GM12872 (cell line): ENCODE data around the gene SRPK2.

Source experiments
- TF ChIP-seq, protein P1 (sequence below): IDR thresholded peaks from 3 replicates; pipeline ENCODE4 v1.5.1; 2011; ENCODE audit warnings: low read depth, mild to moderate bottlenecking, low read length, moderate library complexity; ENCODE audit not compliant: insufficient read depth

SRPK2 gene

DNA sequence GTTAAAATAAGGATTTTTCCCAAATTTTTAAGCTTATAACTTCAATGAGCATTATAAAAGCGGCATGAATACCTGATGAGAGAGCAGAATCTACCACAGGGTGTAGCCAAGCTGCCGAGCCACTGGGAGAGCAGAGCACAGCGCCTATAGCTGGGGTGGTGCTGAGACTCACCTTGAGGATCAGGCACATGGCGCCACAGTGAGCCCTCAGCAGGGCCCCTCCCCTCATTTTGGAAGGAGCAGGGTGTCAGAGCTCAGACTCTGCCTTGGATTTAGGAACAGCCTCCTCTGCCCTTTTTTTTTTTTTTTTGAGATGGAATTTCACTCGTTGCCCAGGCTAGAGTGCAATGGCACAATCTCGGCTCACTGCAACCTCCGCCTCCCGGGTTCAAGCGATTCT, 118.6 kb downstream of the SRPK2 start:
- TF ChIP-seq, protein P1, sequence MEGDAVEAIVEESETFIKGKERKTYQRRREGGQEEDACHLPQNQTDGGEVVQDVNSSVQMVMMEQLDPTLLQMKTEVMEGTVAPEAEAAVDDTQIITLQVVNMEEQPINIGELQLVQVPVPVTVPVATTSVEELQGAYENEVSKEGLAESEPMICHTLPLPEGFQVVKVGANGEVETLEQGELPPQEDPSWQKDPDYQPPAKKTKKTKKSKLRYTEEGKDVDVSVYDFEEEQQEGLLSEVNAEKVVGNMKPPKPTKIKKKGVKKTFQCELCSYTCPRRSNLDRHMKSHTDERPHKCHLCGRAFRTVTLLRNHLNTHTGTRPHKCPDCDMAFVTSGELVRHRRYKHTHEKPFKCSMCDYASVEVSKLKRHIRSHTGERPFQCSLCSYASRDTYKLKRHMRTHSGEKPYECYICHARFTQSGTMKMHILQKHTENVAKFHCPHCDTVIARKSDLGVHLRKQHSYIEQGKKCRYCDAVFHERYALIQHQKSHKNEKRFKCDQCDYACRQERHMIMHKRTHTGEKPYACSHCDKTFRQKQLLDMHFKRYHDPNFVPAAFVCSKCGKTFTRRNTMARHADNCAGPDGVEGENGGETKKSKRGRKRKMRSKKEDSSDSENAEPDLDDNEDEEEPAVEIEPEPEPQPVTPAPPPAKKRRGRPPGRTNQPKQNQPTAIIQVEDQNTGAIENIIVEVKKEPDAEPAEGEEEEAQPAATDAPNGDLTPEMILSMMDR, result no peak

DNA sequence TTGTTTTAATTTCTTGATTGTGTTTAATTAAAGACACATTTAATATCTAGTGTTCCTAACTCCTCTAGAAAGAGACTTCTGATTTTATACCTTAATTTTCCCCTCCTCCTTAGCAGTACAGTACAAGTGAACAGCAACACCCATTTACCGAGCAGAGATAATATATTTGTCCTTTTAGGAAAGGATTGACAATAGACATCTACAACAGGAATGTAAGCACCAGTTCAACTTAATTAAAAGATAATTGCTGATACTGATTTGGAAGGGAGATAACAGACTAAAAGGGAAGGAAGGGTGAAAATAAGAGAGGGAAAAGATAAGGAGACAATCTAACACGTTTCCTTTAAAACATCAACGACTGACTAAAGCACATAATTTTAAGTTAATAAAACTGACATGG, 119.3 kb downstream of the SRPK2 start:
- TF ChIP-seq, protein P1, result no peak

DNA sequence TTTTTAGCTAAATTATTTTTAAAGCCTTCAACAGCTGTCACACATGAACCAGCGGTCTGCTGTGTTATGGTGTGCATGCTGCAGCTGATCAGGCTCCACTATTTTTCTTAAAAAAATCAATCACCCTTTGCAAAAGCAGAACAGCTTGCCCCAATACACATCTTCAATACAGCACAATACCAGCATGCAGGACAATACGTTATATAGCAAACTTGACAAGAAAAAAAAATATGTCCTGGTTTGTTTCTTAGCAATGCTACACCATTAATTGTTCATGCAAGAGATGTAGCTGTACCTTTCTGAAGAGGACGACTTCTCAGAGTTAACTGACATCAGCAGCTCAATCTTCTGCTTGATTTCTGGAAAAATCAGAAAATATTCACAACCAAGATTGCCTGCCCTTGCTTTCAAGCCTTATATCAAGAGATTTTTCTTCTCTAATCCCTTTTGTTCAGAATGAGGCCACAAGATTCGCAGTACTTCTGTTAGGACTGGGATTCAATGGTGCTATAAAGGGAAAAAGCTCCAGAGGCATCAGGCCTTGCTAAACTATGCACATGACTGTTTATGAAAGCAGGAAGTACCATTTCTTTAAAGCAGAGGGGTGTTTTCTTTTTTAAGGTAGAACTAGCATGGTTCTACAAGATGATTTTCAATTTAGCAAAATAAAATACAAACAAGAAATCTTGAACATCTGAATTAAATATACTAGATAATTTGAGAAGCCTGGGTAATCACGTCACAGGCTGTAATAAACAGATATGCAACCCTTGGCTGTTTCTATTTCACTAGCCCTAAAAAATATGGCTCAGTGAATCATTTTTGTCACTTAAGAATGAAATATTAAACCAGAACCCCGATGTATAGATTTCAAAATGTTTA, 120.0 kb downstream of the SRPK2 start:
- TF ChIP-seq, protein P1, result no peak

DNA sequence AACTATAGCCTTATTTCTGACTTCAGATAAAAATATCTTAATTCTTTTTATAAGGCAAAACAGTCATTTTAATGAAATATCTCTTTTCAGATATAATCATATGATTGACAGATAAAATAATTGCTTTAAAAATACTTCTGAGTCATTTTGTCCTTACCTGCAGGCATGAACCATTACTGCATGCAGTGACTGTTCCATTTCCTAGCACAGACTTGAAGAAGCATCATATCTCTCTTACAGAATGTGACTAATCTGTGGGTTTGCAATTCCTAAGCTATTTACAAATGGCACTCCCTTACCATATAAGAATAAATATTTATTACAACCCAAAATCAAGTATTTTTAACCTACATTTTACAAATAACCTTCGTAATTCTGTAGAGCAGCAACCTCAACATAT, 120.7 kb downstream of the SRPK2 start:
- TF ChIP-seq, protein P1, result no peak; the same call in 2 of the 3 replicates

DNA sequence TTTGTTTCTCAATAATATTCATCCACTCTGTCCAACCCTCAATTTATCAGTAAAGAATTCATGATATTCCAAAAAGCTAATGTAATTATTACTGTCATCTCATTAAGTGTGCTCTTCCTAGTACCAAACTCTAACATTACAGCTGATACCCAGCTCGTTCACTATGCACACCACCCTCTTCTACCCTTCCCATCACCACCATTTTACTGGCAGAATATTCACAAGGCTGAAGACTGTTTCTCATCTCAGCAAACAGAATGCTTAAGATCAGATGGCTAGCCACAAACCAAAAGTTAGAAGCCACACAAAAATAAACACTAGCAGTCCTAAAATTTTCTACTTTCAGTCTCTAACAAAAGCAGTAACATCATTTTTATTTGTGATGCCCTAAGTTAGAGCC, 121.5 kb downstream of the SRPK2 start:
- TF ChIP-seq, protein P1, result no peak

DNA sequence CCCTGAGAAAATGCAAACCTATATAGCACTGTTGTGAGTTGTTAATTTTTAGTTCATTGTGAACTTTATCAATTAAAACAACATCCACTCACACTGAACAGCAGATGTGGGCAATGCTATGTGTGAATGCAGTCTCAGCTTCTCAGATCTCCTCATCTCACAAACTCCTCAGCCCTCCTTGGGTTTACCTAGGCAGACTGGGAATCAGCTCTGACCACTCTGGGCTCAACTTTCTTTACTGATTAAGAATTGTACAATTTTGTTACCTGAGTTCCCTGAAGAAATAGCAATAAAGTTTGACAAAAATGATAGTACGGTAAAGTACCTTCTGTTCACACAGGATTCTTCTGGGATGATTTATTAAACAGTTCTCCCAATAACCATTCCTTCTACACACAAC, 124.0 kb downstream of the SRPK2 start:
- TF ChIP-seq, protein P1, result no peak

DNA sequence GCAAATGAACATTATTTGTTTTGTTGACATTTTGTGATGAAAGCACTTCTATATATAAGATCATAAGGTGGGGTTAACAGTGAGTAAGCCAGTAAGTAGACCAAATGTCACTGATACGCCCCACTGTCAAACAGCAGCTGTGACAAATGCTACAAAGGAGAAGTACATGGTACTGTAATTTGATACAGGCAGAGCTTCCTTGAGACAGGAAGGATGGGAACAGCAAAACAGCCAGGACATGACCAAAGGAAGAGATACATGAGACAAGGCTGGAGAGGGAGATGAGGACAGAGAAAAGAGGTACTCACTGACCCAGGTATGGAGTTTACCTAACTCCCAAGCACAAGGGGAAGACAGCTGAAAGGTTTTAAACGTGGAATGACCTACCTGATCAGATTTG, 127.0 kb downstream of the SRPK2 start:
- TF ChIP-seq, protein P1, result no peak
